GM19240 (cell line): Measurements from ENCODE around the gene CCNB1.
"Not testable (repeated sequence)": the region's sequence is repeated elsewhere in the genome, so short reads cannot be mapped to it uniquely, and the experiment has no call there.

ENCODE experiments used
- DNase-seq: peaks from one replicate; pipeline ENCODE4 v3.0.0; 2011; ENCODE audit warnings: low spot score; ENCODE audit not compliant: insufficient read length

The CCNB1 gene

DNA sequence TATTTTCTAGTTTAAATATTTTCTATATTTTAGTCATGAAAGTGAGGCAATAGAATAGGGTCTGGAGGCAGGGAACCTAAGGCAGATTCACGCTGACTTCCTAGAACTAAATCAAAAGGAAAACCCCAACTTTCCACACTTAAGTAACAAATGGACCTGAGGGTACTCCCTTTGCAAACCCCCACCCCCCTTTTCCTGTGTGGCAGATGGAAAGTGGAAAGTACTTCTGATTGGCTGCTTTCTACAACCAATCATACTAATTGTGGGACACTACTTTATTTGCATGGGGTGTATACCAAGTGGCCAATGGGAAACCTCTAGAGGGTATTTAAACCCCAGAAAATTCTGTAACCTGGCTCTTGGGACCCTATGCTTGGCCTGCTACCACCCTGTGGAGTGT, 17.7 kb downstream of the CCNB1 start:
- DNase-seq = no peak

DNA sequence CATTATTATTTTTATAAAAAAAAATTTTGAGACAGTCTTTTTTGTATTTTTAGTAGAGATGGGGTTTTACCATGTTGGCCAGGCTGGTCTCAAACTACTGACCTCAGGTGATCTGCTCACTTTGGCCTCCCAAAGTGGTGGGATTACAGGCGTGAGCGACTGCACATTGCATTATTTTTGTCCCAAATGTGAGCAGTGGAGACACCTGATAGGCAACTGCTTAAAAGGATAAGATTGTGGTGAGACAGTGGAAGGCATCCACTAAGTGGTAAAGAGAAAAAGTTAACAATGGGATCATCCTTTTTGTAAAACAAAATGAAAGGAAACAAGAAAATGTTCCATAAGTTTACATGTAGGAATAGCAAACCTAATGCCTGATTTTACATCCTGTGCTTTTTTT, 20.4 kb downstream of the CCNB1 start:
- DNase-seq = no peak

GRCh38 chr5:69188811-69189161, 21.8 kb downstream of the CCNB1 start:
- peak; percentile 10 for DNase-seq

DNA sequence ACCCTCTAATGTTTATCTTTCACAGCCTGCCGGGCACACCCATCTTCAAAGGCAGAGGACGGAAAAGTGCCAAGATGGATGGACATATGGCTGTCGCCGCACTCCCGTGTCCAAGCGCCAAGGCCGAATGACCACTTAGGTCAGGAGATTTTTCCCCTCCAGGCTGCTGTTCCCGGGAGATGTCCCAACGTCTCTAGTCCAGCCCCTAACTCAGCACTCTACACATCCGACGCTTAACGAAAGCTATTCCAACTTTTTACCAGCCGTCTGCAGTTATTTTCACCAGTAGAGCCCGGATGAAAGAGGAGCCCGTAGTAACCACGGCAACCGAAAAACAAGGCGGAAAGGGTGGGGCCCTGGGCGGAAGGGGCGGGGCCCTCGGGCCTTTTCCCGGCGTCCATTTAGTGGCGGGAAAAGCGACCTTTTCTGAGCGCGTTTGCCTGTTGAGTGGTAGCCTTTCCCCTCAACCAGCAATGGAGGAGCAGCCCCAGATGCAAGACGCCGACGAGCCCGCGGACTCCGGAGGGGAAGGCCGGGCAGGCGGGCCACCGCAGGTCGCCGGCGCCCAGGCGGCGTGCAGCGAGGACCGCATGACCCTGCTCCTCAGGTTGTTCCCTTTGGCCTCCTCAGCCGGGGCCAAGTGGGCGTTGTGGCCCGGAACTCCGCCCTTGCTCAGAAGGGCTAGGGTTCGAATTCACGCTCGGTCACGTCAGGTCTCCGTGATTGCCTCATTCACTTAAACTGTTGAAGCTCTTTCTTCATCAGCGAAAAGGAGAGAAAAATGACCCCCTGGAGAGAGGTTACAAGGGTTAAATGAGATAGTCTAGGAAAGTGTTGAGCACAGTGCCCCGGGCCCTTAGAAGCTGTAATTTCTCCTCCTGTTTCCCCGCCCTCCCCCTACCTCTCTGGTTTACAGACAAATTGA, 22.5 kb downstream of the CCNB1 start, which contains the start of gene CENPH:
Gene CENPH, plus strand, starts transcription at position 422 of the 925 bp plus-strand sequence. Its CDS starts 52 bp downstream, at position 474.
- DNase-seq = peak; percentile 73

- no peak for DNase-seq
Observed at GRCh38 chr5:69202497-69202896, 35.5 kb downstream of the CCNB1 start.

DNA sequence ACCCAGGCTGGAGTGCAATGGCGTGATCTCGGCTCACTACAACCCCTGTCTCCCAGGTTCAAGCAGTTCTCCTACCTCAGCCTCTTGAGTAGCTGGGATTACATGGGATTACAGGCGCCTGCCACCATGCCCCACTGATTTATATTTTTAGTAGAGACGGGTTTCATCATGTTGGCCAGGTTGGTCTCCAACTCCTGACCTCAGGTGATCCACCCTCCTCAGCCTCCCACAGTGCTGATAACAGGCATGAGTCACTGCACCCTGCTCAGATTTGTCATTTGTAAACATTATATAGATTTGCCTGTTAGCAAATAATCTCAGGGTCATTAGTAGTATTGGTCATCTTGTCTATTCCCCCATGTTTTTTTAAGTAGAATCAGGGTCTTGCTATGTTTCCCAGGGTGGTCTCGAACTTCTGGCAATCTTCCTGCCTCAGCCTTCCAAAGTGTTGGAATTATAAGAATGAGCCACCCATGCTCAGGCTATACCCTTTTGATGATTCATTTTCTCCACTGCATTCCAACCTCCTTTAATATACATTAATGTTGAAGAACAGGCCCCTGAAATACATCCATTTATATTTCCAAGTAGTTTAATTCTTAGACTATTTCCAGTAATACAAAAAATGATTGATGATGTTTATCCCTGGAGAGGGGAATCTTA, 39.7 kb downstream of the CCNB1 start:
- no peak for DNase-seq

- DNase-seq = no peak
Observed at GRCh38 chr5:69209602-69210001, 42.7 kb downstream of the CCNB1 start.

DNA sequence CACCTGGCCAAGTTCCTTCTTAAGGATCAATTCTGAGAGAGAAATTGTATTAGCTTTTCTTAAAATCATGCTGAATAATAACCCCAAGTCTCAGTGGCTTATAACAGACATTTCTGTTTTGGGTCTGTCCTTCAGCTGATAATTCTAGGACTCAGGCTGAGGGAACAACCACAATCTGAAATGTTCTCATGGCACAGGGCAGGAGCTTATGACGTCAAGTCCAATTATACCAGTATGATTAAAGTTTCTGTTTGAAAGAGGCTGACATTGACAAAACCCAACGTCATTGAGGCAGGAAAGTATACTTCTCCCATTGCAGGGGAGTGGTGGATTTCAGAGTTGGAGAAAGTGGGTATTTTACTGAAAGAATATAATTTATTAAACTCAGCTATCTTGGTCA, 44.2 kb downstream of the CCNB1 start:
- no peak for DNase-seq

- no peak for DNase-seq
Observed at GRCh38 chr5:69212022-69212421, 45.1 kb downstream of the CCNB1 start.

DNA sequence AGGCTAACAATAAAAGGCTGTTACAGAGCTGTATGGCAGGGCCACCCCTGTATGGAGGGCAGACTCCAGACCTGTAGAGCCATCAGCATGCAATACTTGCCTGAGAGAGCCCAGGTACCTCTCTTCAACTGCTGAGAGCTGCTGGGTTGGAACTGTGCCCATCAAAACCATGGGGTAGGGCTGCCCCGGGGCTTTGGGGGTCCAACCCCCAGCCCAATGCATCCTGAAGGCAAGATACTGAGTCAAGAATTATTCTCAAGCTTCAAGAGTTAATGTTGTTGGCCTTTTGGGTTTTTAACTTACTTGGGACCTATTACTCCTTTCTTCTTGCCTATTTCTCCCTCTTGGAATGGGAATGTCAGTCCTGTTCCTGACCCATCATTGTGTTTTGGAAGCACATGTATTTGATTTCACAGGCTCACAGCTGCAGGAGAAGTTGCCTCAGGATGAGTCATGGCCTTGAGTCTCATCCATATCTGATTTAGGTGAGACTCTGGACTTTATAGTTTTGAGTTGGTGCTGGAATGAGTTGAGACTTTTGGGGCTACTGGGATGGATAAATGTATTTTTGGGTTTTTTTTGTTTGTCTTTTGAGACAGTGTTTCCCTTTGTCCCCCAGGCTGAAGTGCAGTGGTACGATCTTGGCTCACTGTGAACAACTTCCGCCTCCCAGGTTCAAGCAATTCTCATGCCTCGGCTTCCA, 46.7 kb downstream of the CCNB1 start:
- no peak for DNase-seq

DNA sequence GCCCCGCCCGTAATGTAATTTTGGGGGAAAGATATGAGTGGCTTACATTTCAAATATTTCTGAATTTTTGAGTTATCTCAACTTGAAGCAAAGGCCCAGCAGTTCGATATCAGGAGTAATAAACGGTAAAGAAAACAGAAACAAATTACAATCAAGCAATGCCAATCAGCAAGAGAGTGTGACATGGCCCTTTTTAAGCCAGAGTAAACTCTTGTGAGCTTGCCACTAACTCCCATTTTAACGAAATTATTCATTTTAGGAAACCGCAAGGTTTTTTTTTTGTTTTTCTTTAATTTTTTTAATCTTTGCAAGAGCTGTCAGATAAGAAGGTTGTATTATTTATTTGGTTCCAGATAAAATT, 50.2 kb downstream of the CCNB1 start:
- no peak for DNase-seq

GRCh38 chr5:69217548-69218526, 50.9 kb downstream of the CCNB1 start:
- DNase-seq = peak; percentile 92

- no peak for DNase-seq
Observed at GRCh38 chr5:69219939-69220338, 53.0 kb downstream of the CCNB1 start.

GRCh38 chr5:69220371-69220770, 53.4 kb downstream of the CCNB1 start:
- DNase-seq = not testable (repeated sequence)

DNA sequence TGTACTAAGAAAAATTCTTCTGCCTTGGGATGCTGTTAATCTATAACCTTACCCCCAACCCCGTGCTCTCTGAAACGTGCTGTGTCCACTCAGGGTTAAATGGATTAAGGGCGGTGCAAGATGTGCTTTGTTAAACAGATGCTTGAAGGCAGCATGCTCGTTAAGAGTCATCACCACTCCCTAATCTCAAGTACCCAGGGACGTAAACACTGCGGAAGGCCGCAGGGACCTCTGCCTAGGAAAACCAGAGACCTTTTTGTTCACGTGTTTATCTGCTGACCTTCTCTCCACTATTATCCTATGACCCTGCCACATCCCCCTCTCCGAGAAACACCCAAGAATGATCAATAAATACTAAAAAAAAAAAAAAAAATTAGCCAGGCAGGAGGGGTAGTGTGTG, 53.9 kb downstream of the CCNB1 start:
- not testable (repeated sequence) for DNase-seq

GRCh38 chr5:69224520-69224919, 57.6 kb downstream of the CCNB1 start:
- no peak for DNase-seq

- DNase-seq = no peak
Observed at GRCh38 chr5:69225860-69226259, 58.9 kb downstream of the CCNB1 start.
